Stimulated activated CD8-positive, alpha-beta memory T cell treated with anti-CD3 and anti-CD28 coated beads, Interleukin-4, amount 100 ng/mL, for 48 hours (primary cell): Measurements from ENCODE around the gene CTNNA3.

Source experiments
- DNase-seq: peaks from one replicate; pipeline ENCODE4 v3.0.0-alpha.2; 2020

CTNNA3 gene

GRCh38 chr10:65893676-65894075 lies 1802.3 kb downstream of the CTNNA3 start:
- no peak for DNase-seq

- DNase-seq = no peak
These were observed 1803.7 kb downstream of the CTNNA3 start for GRCh38 chr10:65892284-65892683.

GRCh38 chr10:65891073-65891981 lies 1804.7 kb downstream of the CTNNA3 start:
- no peak for DNase-seq

- no peak for DNase-seq
These were observed 1831.5 kb downstream of the CTNNA3 start for GRCh38 chr10:65864529-65864928.

- DNase-seq = no peak
These were observed 1832.0 kb downstream of the CTNNA3 start for GRCh38 chr10:65864036-65864435.
